ENCODE data around the gene TMEM131.
A peak's percentile ranks its signal among the peaks of the same experiment; 100 is the strongest.

TMEM131 gene

DNA sequence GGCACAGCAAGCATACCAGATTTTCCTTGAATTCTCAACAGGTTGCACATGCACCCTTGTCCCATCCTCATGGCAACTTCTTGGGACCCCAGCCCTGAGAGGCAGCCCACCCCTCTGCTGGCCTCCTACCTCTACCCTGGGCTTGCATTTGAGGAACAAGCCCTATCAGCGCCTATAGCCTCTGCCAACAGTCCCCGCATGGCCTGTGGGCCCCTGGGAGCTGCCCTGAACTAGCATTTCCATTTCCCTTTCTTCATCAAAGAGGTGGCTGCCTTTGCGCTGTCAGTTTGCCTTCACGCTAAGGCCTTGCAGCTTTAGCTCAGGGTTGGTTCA, 287.7 kb downstream of the TMEM131 start:
- Mint-ChIP-seq H3K36me3 (no peaks in the 10 kb centered on the region), H3K4me3 (no peak overlapping the region), H3K27me3 (peaks cover 3 to 15% of the 10 kb centered on the region in 2 donors), H3K4me1 (peaks cover 7 to 20% of the 10 kb centered on the region in 2 donors), H3K9me3 (no peaks in the 10 kb centered on the region), H3K27ac (no peak overlapping the region)
- peak in 1 of 2 donors; percentile 28 for ATAC-seq (replicated peaks)
- DNase-seq, result no peak

DNA sequence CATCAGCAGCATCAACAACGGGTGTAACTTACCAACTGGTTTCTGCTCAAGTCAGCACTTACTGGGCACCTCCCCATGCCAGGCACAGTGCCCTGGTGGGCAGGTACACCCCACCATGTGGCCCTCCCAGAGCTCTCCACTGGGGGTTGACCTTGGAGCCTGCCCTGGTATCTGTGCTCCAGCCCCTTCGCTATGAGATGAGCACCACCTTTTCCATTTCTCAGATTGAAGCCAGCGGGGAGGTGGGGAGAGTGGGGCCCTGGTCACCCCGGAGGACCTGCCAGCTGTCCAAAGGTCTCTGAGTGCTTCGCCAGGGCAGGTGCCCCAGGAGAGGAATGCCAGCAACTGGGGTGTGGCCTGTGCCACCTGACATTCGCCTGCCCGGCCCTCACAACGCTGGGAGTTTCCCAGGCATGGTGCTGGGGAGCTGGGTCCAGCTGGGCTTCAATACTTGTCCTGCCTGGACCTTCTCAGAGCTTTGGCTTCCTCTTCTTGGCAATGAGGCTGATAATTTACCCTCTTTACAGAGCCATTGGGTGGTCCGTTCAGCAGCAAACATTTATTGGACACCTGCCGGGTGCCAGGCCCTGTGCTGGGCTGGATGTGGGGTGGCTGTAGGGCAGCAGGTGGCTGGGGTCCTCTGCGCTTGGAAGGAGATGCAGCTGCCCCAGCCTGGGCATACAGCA, 288.2 kb downstream of the TMEM131 start:
- ATAC-seq (replicated peaks) (no peak), DNase-seq (no peak)
- H3K36me3 Mint-ChIP-seq, result no peaks in the 10 kb centered on the region
- no peak overlapping the region for H3K4me3 Mint-ChIP-seq
- no peak overlapping the region for H3K27ac Mint-ChIP-seq
- H3K27me3 Mint-ChIP-seq, result peaks cover 3 to 15% of the 10 kb centered on the region in 2 donors
- H3K9me3 Mint-ChIP-seq, result no peaks in the 10 kb centered on the region
- peaks cover 7 to 17% of the 10 kb centered on the region in 2 donors for H3K4me1 Mint-ChIP-seq

DNA sequence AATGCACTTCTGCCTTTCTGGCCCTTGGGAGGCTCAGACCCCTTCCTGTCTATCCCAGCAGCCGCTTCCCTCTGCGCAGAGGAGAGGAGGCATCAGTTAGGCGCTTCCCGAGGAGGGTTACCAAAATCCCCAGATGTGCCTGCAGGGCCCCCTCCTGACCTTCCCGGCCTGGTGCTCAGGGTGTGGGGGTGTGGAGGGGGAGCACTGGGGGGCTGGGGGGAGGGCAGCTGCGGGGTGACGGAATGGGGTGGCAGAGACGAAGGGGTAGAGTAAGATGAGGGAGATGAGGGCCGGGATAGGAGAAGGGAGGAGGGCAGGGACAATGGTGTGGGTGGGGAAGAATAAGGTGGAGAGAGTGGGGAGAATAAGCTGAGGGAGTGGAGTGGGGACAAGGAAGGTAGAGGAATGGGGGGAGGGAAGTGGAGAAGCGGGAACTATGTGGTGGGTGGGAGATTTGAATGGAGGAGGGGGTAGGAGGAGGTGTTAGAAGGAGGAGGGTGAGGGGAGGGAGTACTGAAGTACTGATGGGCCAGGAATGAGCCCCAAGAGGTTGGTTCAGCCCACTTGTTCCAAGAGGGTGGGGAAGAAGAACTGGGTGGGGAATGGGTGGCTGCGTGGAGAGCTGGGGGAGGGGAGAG, 288.9 kb downstream of the TMEM131 start:
- ATAC-seq (replicated peaks), result no peak

More for the DNA sequence above, 288.9 kb downstream of the TMEM131 start:
- Mint-ChIP-seq H3K36me3 (no peaks in the 10 kb centered on the region), H3K27ac (no peak overlapping the region), H3K9me3 (no peaks in the 10 kb centered on the region), H3K4me1 (peaks cover 7 to 13% of the 10 kb centered on the region in 2 donors), H3K4me3 (no peak overlapping the region), H3K27me3 (peaks cover 3 to 15% of the 10 kb centered on the region in 2 donors)
- DNase-seq, result no peak
